Coronary artery (tissue), 2 donors: ENCODE data around the gene NCKAP5.
"Not testable (repeated sequence)": the region's sequence is repeated elsewhere in the genome, so short reads cannot be mapped to it uniquely, and the experiment has no call there.

ENCODE experiments used
- DNase-seq: peaks from one replicate; pipeline ENCODE4 v3.0.0-alpha.2; 2017; ENCODE audit warnings: low spot score
- H3K27ac ChIP-seq, 2 donors: fragments of 200-600 bp; sonication (generic); one replicate each; pipeline ENCODE4 v1.5.1; 2016 to 2019
- H3K4me3 ChIP-seq: fragments of 200-600 bp; sonication (generic); 2 replicates; pipeline ENCODE4 v1.5.1; 2016; ENCODE audit warnings: mild to moderate bottlenecking, moderate library complexity
- CTCF ChIP-seq: fragments of 200-600 bp; sonication (generic); IDR thresholded peaks from one replicate; pipeline ENCODE4 v1.5.1; 2019; ENCODE audit warnings: antibody characterized with exemption

Gene NCKAP5

GRCh38 chr2:133483181-133483580, 85.1 kb downstream of the NCKAP5 start:
- no peak for DNase-seq
- no peak for TF ChIP-seq CTCF
- H3K4me3 ChIP-seq = no peak overlapping the region
- no peak overlapping the region for H3K27ac ChIP-seq

GRCh38 chr2:133480707-133481429, 87.4 kb downstream of the NCKAP5 start:
- Histone ChIP-seq H3K4me3 (no peak overlapping the region), H3K27ac (no peak overlapping the region)
- TF ChIP-seq CTCF = no peak
- DNase-seq = no peak

- no peak for DNase-seq
- TF ChIP-seq CTCF = no peak
- no peak overlapping the region for H3K4me3 ChIP-seq
- no peak overlapping the region for H3K27ac ChIP-seq
Measured at GRCh38 chr2:133477616-133477990, 90.7 kb downstream of the NCKAP5 start.

GRCh38 chr2:133476931-133477615, 91.2 kb downstream of the NCKAP5 start:
- no peak for TF ChIP-seq CTCF
- no peak overlapping the region for H3K4me3 ChIP-seq
- DNase-seq = no peak
- no peak overlapping the region for H3K27ac ChIP-seq

- DNase-seq = no peak
- no peak overlapping the region for H3K27ac ChIP-seq
- no peak for TF ChIP-seq CTCF
- H3K4me3 ChIP-seq = no peak overlapping the region
Measured at GRCh38 chr2:133476286-133476685, 92.0 kb downstream of the NCKAP5 start.

- Histone ChIP-seq H3K27ac (no peak overlapping the region), H3K4me3 (no peak overlapping the region)
- TF ChIP-seq CTCF = no peak
- no peak for DNase-seq
Measured at GRCh38 chr2:133475610-133476009, 92.7 kb downstream of the NCKAP5 start.

- H3K27ac ChIP-seq, DNase-seq, H3K4me3 ChIP-seq: not testable (repeated sequence)
Measured at GRCh38 chr2:133470446-133470845, 97.8 kb downstream of the NCKAP5 start.
